GM18511 (cell line): ENCODE measurements around the gene ZIM2.
"Not testable (repeated sequence)": the region's sequence is repeated elsewhere in the genome, so short reads cannot be mapped to it uniquely, and the experiment has no call there.

Experiments
- ATAC-seq: cut with Tn5 transposase; IDR thresholded peaks from one replicate; pipeline ENCODE4 v1.9.1; 2021; ENCODE audit warnings: mild to moderate bottlenecking, moderate library complexity; ENCODE audit not compliant: unreplicated experiment

ZIM2 gene

GRCh38 chr19:56840451-56841192, at the start of gene ZIM2, which contains the start of gene PEG3:
TSS of gene ZIM2 (minus strand) at chr19:56840726. CDS start at chr19:56824277, 16,449 bp downstream.
TSS of gene PEG3 (minus strand) at chr19:56840726. CDS start at chr19:56824655, 16,071 bp downstream.
- no peak for ATAC-seq

- ATAC-seq, result no peak
These were observed 44.9 kb upstream of the ZIM2 start for GRCh38 chr19:56885173-56885985.

- ATAC-seq, result no peak
These were observed 43.9 kb upstream of the ZIM2 start for GRCh38 chr19:56884441-56884840.

- no peak for ATAC-seq
These were observed 40.2 kb upstream of the ZIM2 start for GRCh38 chr19:56880592-56881190.

GRCh38 chr19:56877069-56877715, 36.7 kb upstream of the ZIM2 start:
- no peak for ATAC-seq

GRCh38 chr19:56875717-56876116, 35.2 kb upstream of the ZIM2 start:
- ATAC-seq, result no peak

GRCh38 chr19:56874530-56874929, 34.0 kb upstream of the ZIM2 start:
- no peak for ATAC-seq

- no peak for ATAC-seq
These were observed 33.0 kb upstream of the ZIM2 start for GRCh38 chr19:56873493-56873892.

- ATAC-seq, result no peak
These were observed 29.4 kb upstream of the ZIM2 start for GRCh38 chr19:56869886-56870285.

GRCh38 chr19:56868446-56868845, 27.9 kb upstream of the ZIM2 start:
- no peak for ATAC-seq

- ATAC-seq, result no peak
These were observed 26.0 kb upstream of the ZIM2 start for GRCh38 chr19:56866538-56866937.

- ATAC-seq, result no peak
These were observed 24.1 kb upstream of the ZIM2 start for GRCh38 chr19:56864443-56865125.

GRCh38 chr19:56862741-56863140, 22.2 kb upstream of the ZIM2 start:
- no peak for ATAC-seq

GRCh38 chr19:56860409-56860808, 19.9 kb upstream of the ZIM2 start:
- ATAC-seq, result not testable (repeated sequence)

GRCh38 chr19:56858026-56858425, 17.5 kb upstream of the ZIM2 start:
- ATAC-seq, result no peak

- no peak for ATAC-seq
These were observed 16.3 kb upstream of the ZIM2 start for GRCh38 chr19:56856822-56857221.

GRCh38 chr19:56852361-56852760, 11.8 kb upstream of the ZIM2 start:
- ATAC-seq, result not testable (repeated sequence)

- no peak for ATAC-seq
These were observed 7.6 kb upstream of the ZIM2 start for GRCh38 chr19:56848166-56848565.

- no peak for ATAC-seq
These were observed 1.9 kb upstream of the ZIM2 start for GRCh38 chr19:56842412-56842811.

GRCh38 chr19:56841193-56841543, 642 bp upstream of the ZIM2 start:
- no peak for ATAC-seq
